K562 (cell line): ENCODE measurements around the gene RANBP6. TPM values are rescaled to one million over a fixed set of nuclear protein-coding genes. Genes with fewer than 3 reads are reported as not detected.

Experiments
- ATAC-seq: fragments of 200-7000 bp; cut with Tn5 transposase; 3 replicates; pipeline ENCODE4 v1.9.1; 2020; ENCODE audit warnings: moderate library complexity
- BruUV-seq: library from RNA; stranded (reverse); fragments of 400-500 nt; replicated peaks from 2 replicates; lab custom pipeline; 2021; lab: Mats Ljungman, UMichigan
- CTCF ChIA-PET: fragments of 300-600 bp; formaldehyde crosslinking; extraction: SDS; loops from one replicate; lab custom pipeline; 2021; ENCODE audit warnings: low intra/inter-chr PET ratio; lab: Yijun Ruan, JAX
- POLR2A ChIA-PET: fragments of 300-600, 350-650 bp; sonication (Branson Sonifier 250); formaldehyde crosslinking; extraction: SDS; loops from one replicate; lab custom pipeline; 2021; ENCODE audit warnings: antibody characterized with exemption, inconsistent platforms; lab: Yijun Ruan, JAX
- DNase-seq, 4 experiments: peaks; one replicate each; pipeline versions ENCODE4 v3.0.0 to v3.0.0-alpha.2; 2011 to 2018; ENCODE audit warnings: low spot score in 3 of 4, mixed read lengths in 3 of 4; ENCODE audit errors: extremely low read depth in 1 of 4
- FAIRE-seq: peaks from 2 replicates; lab custom pipeline; 2011; peaks lifted over from hg19 to GRCh38; lab: Jason Lieb, UNC
- H2AFZ ChIP-seq: 2 replicates; pipeline ENCODE4 v1.6.0; 2011; ENCODE audit warnings: low read depth, low read length, control low read depth, inconsistent platforms
- H3K27ac ChIP-seq: fragments of 200-600 bp; 3 replicates; pipeline ENCODE4 v1.8.0; 2011; ENCODE audit warnings: low read depth, mild to moderate bottlenecking, control low read depth, inconsistent platforms, low read length, moderate library complexity, mixed read lengths; ENCODE audit errors: extremely low read depth
- H3K27me3 ChIP-seq, 2 experiments: fragments of 300-600 bp in 1 of 2; 2 replicates in 1 of 2; 3 replicates in 1 of 2; pipeline versions ENCODE4 v1.6.0 to v1.8.0; 2011; ENCODE audit warnings: inconsistent platforms in 2 of 2, low read length in 2 of 2, mild to moderate bottlenecking in 1 of 2, mixed read lengths in 1 of 2, moderate library complexity in 1 of 2; ENCODE audit not compliant: control insufficient read depth in 2 of 2, insufficient read depth in 2 of 2
- H3K36me3 ChIP-seq: fragments of 300-600 bp; 3 replicates; pipeline ENCODE4 v1.8.0; 2011; ENCODE audit warnings: mild to moderate bottlenecking, low read length, inconsistent platforms; ENCODE audit not compliant: control insufficient read depth, insufficient read depth
- H3K4me1 ChIP-seq, 2 experiments: fragments of 200-600 bp in 1 of 2; replicated peaks in 1 of 2; 2 replicates in 1 of 2; 3 replicates in 1 of 2; pipeline versions ENCODE4 v1.5.1 to v1.8.0; 2011; ENCODE audit warnings: inconsistent platforms in 2 of 2, low read length in 2 of 2, mild to moderate bottlenecking in 1 of 2, mixed read lengths in 1 of 2, moderate library complexity in 1 of 2; ENCODE audit not compliant: control insufficient read depth in 2 of 2, insufficient read depth in 2 of 2
- H3K4me2 ChIP-seq: 2 replicates; pipeline ENCODE4 v1.6.1; 2011; ENCODE audit warnings: low read length, control low read depth, inconsistent platforms, mixed read lengths; ENCODE audit not compliant: insufficient read depth
- H3K4me3 ChIP-seq: fragments of 200-600 bp; sonication (generic), shearing (Covaris generic); 2 replicates; pipeline ENCODE4 v1.5.1; 2016; ENCODE audit warnings: control low read depth, inconsistent platforms
- H3K79me2 ChIP-seq: fragments of 200-600 bp; 3 replicates; pipeline ENCODE4 v1.8.0; 2011; ENCODE audit warnings: low read length, inconsistent platforms; ENCODE audit not compliant: control insufficient read depth, insufficient read depth
- H3K9ac ChIP-seq, 2 experiments: 2 replicates each; pipeline versions ENCODE4 v1.6.0 to v1.6.1; 2011; ENCODE audit warnings: low read depth in 2 of 2, low read length in 2 of 2, control low read depth in 1 of 2, inconsistent platforms in 1 of 2, mild to moderate bottlenecking in 1 of 2, mixed read lengths in 1 of 2; ENCODE audit not compliant: insufficient read depth in 1 of 2
- H3K9me1 ChIP-seq: one replicate; pipeline ENCODE4 v1.6.0; 2011; ENCODE audit warnings: inconsistent platforms, mild to moderate bottlenecking, low read length, moderate library complexity; ENCODE audit not compliant: control insufficient read depth, insufficient read depth
- H3K9me3 ChIP-seq: replicated peaks from 2 replicates; pipeline ENCODE4 v1.5.1; 2011; ENCODE audit warnings: low read depth, low read length, inconsistent platforms; ENCODE audit not compliant: control insufficient read depth, insufficient read depth
- H4K20me1 ChIP-seq: replicated peaks from 2 replicates; pipeline ENCODE4 v1.6.1; 2011; ENCODE audit warnings: low read length, inconsistent platforms, mixed read lengths; ENCODE audit not compliant: control insufficient read depth, insufficient read depth
- CAMTA2 ChIP-seq: fragments of 250-450 bp; sonication (Bioruptor Pico); conservative IDR thresholded peaks from 2 replicates; pipeline ENCODE4 v1.5.1; 2022
- CHCHD3 ChIP-seq: fragments of 250-450 bp; sonication (Bioruptor Pico); IDR thresholded peaks from 2 replicates; pipeline ENCODE4 v2.1.2; 2022; ENCODE audit warnings: mild to moderate bottlenecking
- CSDE1 ChIP-seq, 2 experiments: fragments of 450-650 bp; IDR thresholded peaks; 2 replicates each; pipeline ENCODE4 v1.6.1; 2016; ENCODE audit warnings: mild to moderate bottlenecking in 1 of 2
- ETV5 ChIP-seq: sonication (generic); formaldehyde crosslinking; IDR thresholded peaks from 2 replicates; pipeline ENCODE4 v1.4.0; 2020; ENCODE audit warnings: low read depth, mild to moderate bottlenecking, missing genetic modification reagents
- FOXA1 ChIP-seq: fragments of 450-650 bp; IDR thresholded peaks from 2 replicates; pipeline ENCODE4 v1.6.1; 2016; ENCODE audit warnings: mild to moderate bottlenecking, borderline replicate concordance
- FOXK2 ChIP-seq, 2 experiments: fragments of 450-650 bp; IDR thresholded peaks in 1 of 2; conservative IDR thresholded peaks in 1 of 2; 2 replicates each; pipeline ENCODE4 v1.6.1; 2016; ENCODE audit warnings: low read depth in 2 of 2, mild to moderate bottlenecking in 1 of 2
- MAFK ChIP-seq: IDR thresholded peaks from 2 replicates; pipeline ENCODE4 v1.6.1; 2011; ENCODE audit warnings: low read length, improper control_type of control experiment
- NELFE ChIP-seq: IDR thresholded peaks from 2 replicates; pipeline ENCODE4 v1.6.1; 2011; ENCODE audit warnings: mild to moderate bottlenecking; ENCODE audit not compliant: insufficient read depth, insufficient read length
- NFYB ChIP-seq: IDR thresholded peaks from 2 replicates; pipeline ENCODE4 v1.6.1; 2011; ENCODE audit warnings: mild to moderate bottlenecking, moderate library complexity; ENCODE audit not compliant: insufficient read length; ENCODE audit errors: extremely low read depth
- PHF20 ChIP-seq: fragments of 450-650 bp; IDR thresholded peaks from 2 replicates; pipeline ENCODE4 v1.6.1; 2018; ENCODE audit not compliant: partially characterized antibody
- SMARCB1 ChIP-seq: IDR thresholded peaks from 2 replicates; pipeline ENCODE4 v1.6.1; 2011; ENCODE audit warnings: improper control_type of control experiment, low read depth; ENCODE audit not compliant: insufficient read length
- TSHZ1 ChIP-seq: fragments of 250-450 bp; sonication (Bioruptor Pico); IDR thresholded peaks from 2 replicates; pipeline ENCODE4 v1.4.0; 2020; ENCODE audit warnings: mild to moderate bottlenecking, moderate library complexity
- XRCC4 ChIP-seq: IDR thresholded peaks from one replicate; pipeline ENCODE4 v1.6.1; 2011; ENCODE audit not compliant: insufficient read depth, insufficient read length; ENCODE audit errors: extremely low read depth
- ZNF143 ChIP-seq: sonication (generic); formaldehyde crosslinking; IDR thresholded peaks from 2 replicates; pipeline ENCODE4 v1.9.0; 2022; ENCODE audit warnings: mild to moderate bottlenecking, missing genetic modification reagents
- ZNF232 ChIP-seq: sonication (generic); formaldehyde crosslinking; IDR thresholded peaks from 2 replicates; pipeline ENCODE4 v1.8.0; 2022; ENCODE audit warnings: mild to moderate bottlenecking, missing genetic modification reagents
- ZNF24 ChIP-seq: fragments of 450-650 bp; IDR thresholded peaks from 2 replicates; pipeline ENCODE4 v1.6.1; 2016
- ZNF41 ChIP-seq: fragments of 250-450 bp; sonication (Bioruptor Pico); conservative IDR thresholded peaks from 2 replicates; pipeline ENCODE4 v1.4.0; 2020; ENCODE audit warnings: mild to moderate bottlenecking
- ZNF780A ChIP-seq: fragments of 250-450 bp; sonication (Bioruptor Pico); IDR thresholded peaks from 2 replicates; pipeline ENCODE4 v1.5.0; 2021; ENCODE audit warnings: mild to moderate bottlenecking
- WGBS: fragments of 100-300 bp; shearing (Covaris generic); methylation state at CpG from one replicate; pipeline ENCODE4 v1.1.6; 2016; ENCODE audit warnings: low coverage, mixed read lengths; ENCODE audit not compliant: insufficient coverage; ENCODE audit errors: missing lambda C conversion rate; 5-methylcytosine and 5-hydroxymethylcytosine counted together
- in situ Hi-C: fragments of 300-500 bp; cut with MboI; formaldehyde crosslinking; loops from 4 replicates; pipeline ENCODE4 v1.15.0; 2018; ENCODE audit warnings: inconsistent platforms, mixed read lengths
- intact Hi-C: fragments of 100-400 bp; cut with micrococcal nuclease; formaldehyde crosslinking; loops from 2 replicates; pipeline ENCODE4 v1.14.2; 2022
- polyA plus RNA-seq, 8 experiments: library from polyadenylated mRNA; depleted of rRNA in 4 of 8; stranded (reverse) in 5 of 8; unstranded in 3 of 8; fragments of >200 nt; fragmentation: Nextera tagmentation in 2 of 8; fragmentation: Illumina TruSeq in 1 of 8; extraction: Ambion mirVana in 2 of 8; extraction: Trizol in 1 of 8; gene quantifications; 2 replicates each; pipeline versions ENCODE4 v1.2.1 to v1.2.3, GENCODE V29; 2011 to 2014; ENCODE audit warnings: inconsistent platforms in 1 of 8, missing spikeins in 1 of 8
- total RNA-seq, 7 experiments: library from RNA; depleted of rRNA in 6 of 7; stranded (reverse); fragments of >200 nt in 6 of 7; fragmentation: Illumina TruSeq in 2 of 7; extraction: Trizol in 2 of 7; gene quantifications; 2 replicates each; pipeline versions ENCODE4 v1.2.1 to v1.2.3, GENCODE V29; 2011 to 2021; ENCODE audit warnings: low replicate concordance in 1 of 7
- TF ChIP-seq, protein P1 (sequence below), 2 experiments: IDR thresholded peaks in 1 of 2; conservative IDR thresholded peaks in 1 of 2; 2 replicates each; pipeline ENCODE4 v1.6.1; 2016; ENCODE audit warnings: low read depth in 2 of 2, mild to moderate bottlenecking in 1 of 2, missing compliant biosample characterization in 1 of 2, missing genetic modification characterization in 1 of 2, moderate library complexity in 1 of 2

The RANBP6 gene
- total and polyA plus RNA-seq, 9 of the 15 experiments (the other 6 are each of a cell fraction or from before 2014, with no cell fraction given) = 10.4 to 19.9 (median 11.5) TPM

- H3K4me1 ChIP-seq = no peaks in the 10 kb centered on the region
- no peaks in the 10 kb centered on the region for H4K20me1 ChIP-seq
- H3K36me3 ChIP-seq = no peaks in the 10 kb centered on the region
- FAIRE-seq = peak; percentile 46
- in situ Hi-C loops (loop anchor here (5.0 to 25.0 kb wide), 3 partner anchors 167 to 513 kb away; no protein-coding TSS in a partner anchor), intact Hi-C loops (loop anchor here (5.0 kb wide), 1 partner anchor 252 kb away; no protein-coding TSS in a partner anchor)
- DNase-seq = peak; percentile 11 to 54 (median 17)
- ChIA-PET CTCF (no interaction called here), POLR2A (no interaction called here)
- H3K9ac ChIP-seq = no peak overlapping the region
- H3K4me2 ChIP-seq = no peak overlapping the region
- WGBS = 0% methylated on average over 1 of the region's 1 CpG
- no peak overlapping the region for H2AFZ ChIP-seq
- peaks cover 0 to 17% of the 10 kb centered on the region in 2 experiments; a peak in 2 of 5 replicates for H3K27me3 ChIP-seq
- H3K27ac ChIP-seq = no peak overlapping the region
- no peaks in the 10 kb centered on the region for H3K9me1 ChIP-seq
- no TSS peak for BruUV-seq
- no peaks in the 10 kb centered on the region for H3K79me2 ChIP-seq
- no peak overlapping the region for H3K4me3 ChIP-seq
- peak; percentile 77 for ATAC-seq
- H3K9me3 ChIP-seq = no peaks in the 10 kb centered on the region
- TF ChIP-seq FOXK2 (conservative IDR thresholded peaks at IDR 0.05 in 1 of 2, IDR thresholded peaks at IDR 0.05 in 1 of 2; ENCODE audit: low read depth in 2 of 2) (no peak), ZNF143 (no peak), ZNF41 (CRISPR knock-in tag) (no peak), SMARCB1 (no peak), ETV5 (CRISPR knock-in tag) (no peak), ZNF780A (no peak), PHF20 (no peak), TSHZ1 (no peak), NFYB (no peak), CHCHD3 (CRISPR knock-in tag) (no peak), CAMTA2 (CRISPR knock-in tag) (no peak), XRCC4 (no peak), ZNF232 (CRISPR knock-in tag) (no peak), ZNF24 (peak; percentile 77; the same call in 1 of the 2 replicates), CSDE1 (IDR thresholded peaks at IDR 0.05) (no peak), FOXA1 (no peak), MAFK (peak; percentile 89), NELFE (no peak)
- TF ChIP-seq, protein P1, sequence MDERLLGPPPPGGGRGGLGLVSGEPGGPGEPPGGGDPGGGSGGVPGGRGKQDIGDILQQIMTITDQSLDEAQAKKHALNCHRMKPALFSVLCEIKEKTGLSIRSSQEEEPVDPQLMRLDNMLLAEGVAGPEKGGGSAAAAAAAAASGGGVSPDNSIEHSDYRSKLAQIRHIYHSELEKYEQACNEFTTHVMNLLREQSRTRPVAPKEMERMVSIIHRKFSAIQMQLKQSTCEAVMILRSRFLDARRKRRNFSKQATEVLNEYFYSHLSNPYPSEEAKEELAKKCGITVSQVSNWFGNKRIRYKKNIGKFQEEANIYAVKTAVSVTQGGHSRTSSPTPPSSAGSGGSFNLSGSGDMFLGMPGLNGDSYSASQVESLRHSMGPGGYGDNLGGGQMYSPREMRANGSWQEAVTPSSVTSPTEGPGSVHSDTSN (CRISPR knock-in tag; IDR thresholded peaks at IDR 0.05; ENCODE audit: low read depth) = no peak
- TF ChIP-seq, protein P1 (tag; conservative IDR thresholded peaks at IDR 0.05; ENCODE audit: low read depth) = no peak
These were observed 34.4 kb upstream of the RANBP6 start for GRCh38 chr9:6049798-6050197.
